Fibroblast of lung (primary cell): ENCODE data around the gene ARMC9. TPM values are rescaled to one million over a fixed set of nuclear protein-coding genes. Genes with fewer than 3 reads are reported as not detected.

Experiments
- DNase-seq, 2 donors: peaks; one replicate each; pipeline versions ENCODE4 v3.0.0 to v3.0.0-alpha.2; 2010; ENCODE audit warnings: low read depth in 2 of 2
- H2AFZ ChIP-seq: 2 replicates; pipeline ENCODE4 v1.5.1; 2012; ENCODE audit warnings: low read length, control low read depth, inconsistent platforms
- H3K27ac ChIP-seq: 2 replicates; pipeline ENCODE4 v1.5.1; 2011; ENCODE audit warnings: low read length, control low read depth; ENCODE audit not compliant: insufficient read depth
- H3K27me3 ChIP-seq: 2 replicates; pipeline ENCODE4 v1.5.1; 2011; ENCODE audit warnings: mild to moderate bottlenecking, low read length; ENCODE audit not compliant: control insufficient read depth, insufficient read depth
- H3K36me3 ChIP-seq: 2 replicates; pipeline ENCODE4 v1.5.1; 2011; ENCODE audit warnings: low read length; ENCODE audit not compliant: control insufficient read depth, insufficient read depth
- H3K4me1 ChIP-seq: 2 replicates; pipeline ENCODE4 v1.5.1; 2011; ENCODE audit warnings: low read length; ENCODE audit not compliant: control insufficient read depth, insufficient read depth; ENCODE audit errors: extremely low read depth
- H3K4me2 ChIP-seq: 2 replicates; pipeline ENCODE4 v1.5.1; 2011; ENCODE audit warnings: low read length, control low read depth; ENCODE audit not compliant: insufficient read depth; ENCODE audit errors: extremely low read depth
- H3K4me3 ChIP-seq, 4 experiments: fragments of 200-600 bp in 1 of 4; sonication (generic) in 1 of 4; replicated peaks in 1 of 4; 2 replicates each; pipeline ENCODE4 v1.5.1; 2011 to 2016; ENCODE audit warnings: low read length in 4 of 4, low read depth in 3 of 4, mild to moderate bottlenecking in 3 of 4, control low read depth in 2 of 4, inconsistent platforms in 1 of 4, mixed read lengths in 1 of 4; ENCODE audit not compliant: insufficient read depth in 1 of 4; ENCODE audit errors: control extremely low read depth in 1 of 4
- H3K79me2 ChIP-seq: 2 replicates; pipeline ENCODE4 v1.5.1; 2012; ENCODE audit warnings: mild to moderate bottlenecking, low read length, inconsistent platforms; ENCODE audit not compliant: control insufficient read depth, insufficient read depth
- H3K9ac ChIP-seq: 2 replicates; pipeline ENCODE4 v1.5.1; 2011; ENCODE audit warnings: mild to moderate bottlenecking, low read length, control low read depth; ENCODE audit not compliant: insufficient read depth
- H3K9me3 ChIP-seq: 2 replicates; pipeline ENCODE4 v1.5.1; 2012; ENCODE audit warnings: low read depth, low read length; ENCODE audit not compliant: control insufficient read depth, insufficient read depth
- H4K20me1 ChIP-seq: 2 replicates; pipeline ENCODE4 v1.5.1; 2011; ENCODE audit warnings: low read length; ENCODE audit not compliant: control insufficient read depth, insufficient read depth; ENCODE audit errors: extremely low read depth
- EZH2 ChIP-seq: IDR thresholded peaks from 2 replicates; pipeline ENCODE4 v1.5.1; 2012; ENCODE audit warnings: low read length, control low read depth, mild to moderate bottlenecking; ENCODE audit errors: missing control alignments
- polyA plus RNA-seq, 2 donors: library from polyadenylated mRNA; depleted of rRNA in 1 of 2; stranded (reverse) in 1 of 2; unstranded in 1 of 2; fragments of >200 nt; gene quantifications; 2 replicates each; pipeline ENCODE4 v1.2.1, GENCODE V29; 2011 to 2012; ENCODE audit warnings: missing spikeins in 1 of 2
- total RNA-seq: library from RNA; depleted of rRNA; stranded (reverse); fragments of >200 nt; gene quantifications from 2 replicates; pipeline ENCODE4 v1.2.1, GENCODE V29; 2014
- TF ChIP-seq, protein P1 (sequence below), 2 donors: IDR thresholded peaks in 1 of 2; conservative IDR thresholded peaks in 1 of 2; 1 replicate in 1 of 2; 2 replicates in 1 of 2; pipeline ENCODE4 v1.5.1; 2011 to 2012; ENCODE audit warnings: low read length in 2 of 2, control low read depth in 1 of 2, inconsistent platforms in 1 of 2, low read depth in 1 of 2, mild to moderate bottlenecking in 1 of 2

ARMC9 gene
- total and polyA plus RNA-seq, 2 donors (not counting 1 experiment from before 2014, with no cell fraction given) = 68.4 to 153 TPM

- Histone ChIP-seq H3K9ac (no peak overlapping the region), H3K36me3 (peaks cover 6% of the 10 kb centered on the region), H3K27ac (no peak overlapping the region), H4K20me1 (no peaks in the 10 kb centered on the region), H2AFZ (no peak overlapping the region), H3K27me3 (no peaks in the 10 kb centered on the region), H3K4me3 (no peak overlapping the region), H3K4me2 (no peak overlapping the region), H3K4me1 (no peaks in the 10 kb centered on the region), H3K79me2 (no peaks in the 10 kb centered on the region), H3K9me3 (no peaks in the 10 kb centered on the region)
- TF ChIP-seq, protein P1, sequence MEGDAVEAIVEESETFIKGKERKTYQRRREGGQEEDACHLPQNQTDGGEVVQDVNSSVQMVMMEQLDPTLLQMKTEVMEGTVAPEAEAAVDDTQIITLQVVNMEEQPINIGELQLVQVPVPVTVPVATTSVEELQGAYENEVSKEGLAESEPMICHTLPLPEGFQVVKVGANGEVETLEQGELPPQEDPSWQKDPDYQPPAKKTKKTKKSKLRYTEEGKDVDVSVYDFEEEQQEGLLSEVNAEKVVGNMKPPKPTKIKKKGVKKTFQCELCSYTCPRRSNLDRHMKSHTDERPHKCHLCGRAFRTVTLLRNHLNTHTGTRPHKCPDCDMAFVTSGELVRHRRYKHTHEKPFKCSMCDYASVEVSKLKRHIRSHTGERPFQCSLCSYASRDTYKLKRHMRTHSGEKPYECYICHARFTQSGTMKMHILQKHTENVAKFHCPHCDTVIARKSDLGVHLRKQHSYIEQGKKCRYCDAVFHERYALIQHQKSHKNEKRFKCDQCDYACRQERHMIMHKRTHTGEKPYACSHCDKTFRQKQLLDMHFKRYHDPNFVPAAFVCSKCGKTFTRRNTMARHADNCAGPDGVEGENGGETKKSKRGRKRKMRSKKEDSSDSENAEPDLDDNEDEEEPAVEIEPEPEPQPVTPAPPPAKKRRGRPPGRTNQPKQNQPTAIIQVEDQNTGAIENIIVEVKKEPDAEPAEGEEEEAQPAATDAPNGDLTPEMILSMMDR (conservative IDR thresholded peaks at IDR 0.05 in 1 of 2, IDR thresholded peaks at IDR 0.05 in 1 of 2; ENCODE audit: low read depth in 1 of 2, low read length in 2 of 2) = no peak
- no peak for TF ChIP-seq EZH2
- no peak for DNase-seq
Measured at GRCh38 chr2:231317579-231317978, 119.1 kb downstream of the ARMC9 start.

GRCh38 chr2:231318436-231318835 lies 120.0 kb downstream of the ARMC9 start:
- no peak for DNase-seq
- H3K9me3 ChIP-seq = no peaks in the 10 kb centered on the region
- no peak overlapping the region for H3K27ac ChIP-seq
- H3K4me3 ChIP-seq = no peak overlapping the region
- H3K27me3 ChIP-seq = no peaks in the 10 kb centered on the region
- no peak overlapping the region for H2AFZ ChIP-seq
- H3K79me2 ChIP-seq = no peaks in the 10 kb centered on the region
- no peaks in the 10 kb centered on the region for H4K20me1 ChIP-seq
- peaks cover 6% of the 10 kb centered on the region for H3K36me3 ChIP-seq
- no peak for TF ChIP-seq EZH2
- TF ChIP-seq, protein P1 (conservative IDR thresholded peaks at IDR 0.05 in 1 of 2, IDR thresholded peaks at IDR 0.05 in 1 of 2; ENCODE audit: low read depth in 1 of 2, low read length in 2 of 2) = no peak
- H3K9ac ChIP-seq = no peak overlapping the region
- H3K4me2 ChIP-seq = no peak overlapping the region
- H3K4me1 ChIP-seq = no peaks in the 10 kb centered on the region

DNA sequence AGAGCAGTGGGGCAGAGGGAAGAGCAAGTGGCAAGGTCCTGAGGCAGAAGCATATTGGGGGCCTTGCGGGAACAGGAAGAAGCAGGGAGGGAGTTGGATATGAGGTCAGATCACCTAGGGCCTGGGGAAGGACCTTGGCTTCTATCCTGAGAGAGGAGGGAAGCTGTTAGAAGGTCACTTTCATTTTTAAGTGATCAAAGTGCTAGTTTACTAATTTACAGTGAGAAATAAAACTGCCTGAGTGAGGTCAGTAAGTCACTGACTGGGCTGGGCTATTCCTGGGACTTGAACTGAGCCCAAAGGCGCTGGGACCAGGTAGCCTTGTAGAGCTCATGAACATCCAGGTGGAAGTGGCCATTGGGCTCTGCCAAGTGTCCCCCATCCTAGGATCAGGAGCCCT lies 120.5 kb downstream of the ARMC9 start:
- no peak overlapping the region for H3K4me2 ChIP-seq
- no peaks in the 10 kb centered on the region for H3K9me3 ChIP-seq
- no peak overlapping the region for H3K27ac ChIP-seq
- H4K20me1 ChIP-seq = no peaks in the 10 kb centered on the region
- no peaks in the 10 kb centered on the region for H3K4me1 ChIP-seq
- H3K36me3 ChIP-seq = peaks cover 6% of the 10 kb centered on the region
- no peak overlapping the region for H3K4me3 ChIP-seq
- no peaks in the 10 kb centered on the region for H3K27me3 ChIP-seq
- no peak overlapping the region for H2AFZ ChIP-seq
- DNase-seq = no peak
- no peaks in the 10 kb centered on the region for H3K79me2 ChIP-seq
- H3K9ac ChIP-seq = no peak overlapping the region
- TF ChIP-seq, protein P1 (conservative IDR thresholded peaks at IDR 0.05 in 1 of 2, IDR thresholded peaks at IDR 0.05 in 1 of 2; ENCODE audit: low read depth in 1 of 2, low read length in 2 of 2) = no peak
- no peak for TF ChIP-seq EZH2
